ENCODE measurements around the gene ZNF717.

GRCh38 chr3:75692061-75692460, 93.3 kb downstream of the ZNF717 start:
- TF ChIP-seq POLR2A (IDR thresholded peaks at IDR 0.05) (no peak), CTCF (IDR thresholded peaks at IDR 0.05) (no peak), POLR2AphosphoS5 (IDR thresholded peaks at IDR 0.05) (no peak), EP300 (IDR thresholded peaks at IDR 0.05) (no peak)
